ENCODE results near the gene STMND1. TPM values are rescaled to one million over a fixed set of nuclear protein-coding genes. Genes with fewer than 3 reads are reported as not detected.

Gene STMND1
- total and polyA plus RNA-seq, 2 donors = 0.05 to 0.09 TPM

- no peaks in the 10 kb centered on the region for H3K27me3 ChIP-seq (ENCODE audit: control insufficient read depth in 2 of 2, insufficient read depth in 1 of 2, low read length in 1 of 2)
- no peak for DNase-seq (ENCODE audit: low read depth in 6 of 9, low spot score in 9 of 9)
- no peak overlapping the region for H3K4me3 ChIP-seq (ENCODE audit: low read length in 2 of 2)
- 92% methylated on average over 3 of the region's 3 CpGs for WGBS
- no peaks in the 10 kb centered on the region for H3K9me3 ChIP-seq (ENCODE audit: control insufficient read depth in 2 of 2, insufficient read depth in 1 of 2, low read length in 1 of 2)
- H3K27ac ChIP-seq (ENCODE audit: low read depth in 1 of 2, low read length in 1 of 2) = no peak overlapping the region
- no peaks in the 10 kb centered on the region for H3K4me1 ChIP-seq (ENCODE audit: control insufficient read depth in 2 of 2, insufficient read depth in 2 of 2, low read length in 2 of 2)
- H3K36me3 ChIP-seq (ENCODE audit: control insufficient read depth in 2 of 2, insufficient read depth in 2 of 2, low read length in 1 of 2) = no peaks in the 10 kb centered on the region
Observed at GRCh38 chr6:17091122-17091521, 10.7 kb upstream of the STMND1 start.

- no peak overlapping the region for H3K27ac ChIP-seq (ENCODE audit: low read depth in 1 of 2, low read length in 1 of 2)
- H3K9me3 ChIP-seq (ENCODE audit: control insufficient read depth in 2 of 2, insufficient read depth in 1 of 2, low read length in 1 of 2) = no peaks in the 10 kb centered on the region
- WGBS = 54% methylated on average over 5 of the region's 5 CpGs
- H3K27me3 ChIP-seq (ENCODE audit: control insufficient read depth in 2 of 2, insufficient read depth in 1 of 2, low read length in 1 of 2) = no peaks in the 10 kb centered on the region
- no peak overlapping the region for H3K4me3 ChIP-seq (ENCODE audit: low read length in 2 of 2)
- no peak for DNase-seq (ENCODE audit: low read depth in 6 of 9, low spot score in 9 of 9)
- no peaks in the 10 kb centered on the region for H3K36me3 ChIP-seq (ENCODE audit: control insufficient read depth in 2 of 2, insufficient read depth in 2 of 2, low read length in 1 of 2)
- no peaks in the 10 kb centered on the region for H3K4me1 ChIP-seq (ENCODE audit: control insufficient read depth in 2 of 2, insufficient read depth in 2 of 2, low read length in 2 of 2)
Observed at GRCh38 chr6:17093686-17094085, 8.2 kb upstream of the STMND1 start.

GRCh38 chr6:17096096-17096495 is 5.8 kb upstream of the STMND1 start:
- DNase-seq (ENCODE audit: low read depth in 6 of 9, low spot score in 9 of 9) = no peak
- Histone ChIP-seq H3K27me3 (ENCODE audit: control insufficient read depth in 2 of 2, insufficient read depth in 1 of 2, low read length in 1 of 2) (peaks cover 3 to 8% of the 10 kb centered on the region in 2 donors), H3K36me3 (ENCODE audit: control insufficient read depth in 2 of 2, insufficient read depth in 2 of 2, low read length in 1 of 2) (no peaks in the 10 kb centered on the region), H3K9me3 (ENCODE audit: control insufficient read depth in 2 of 2, insufficient read depth in 1 of 2, low read length in 1 of 2) (no peaks in the 10 kb centered on the region), H3K4me3 (ENCODE audit: low read length in 2 of 2) (no peak overlapping the region), H3K4me1 (ENCODE audit: control insufficient read depth in 2 of 2, insufficient read depth in 2 of 2, low read length in 2 of 2) (no peaks in the 10 kb centered on the region), H3K27ac (ENCODE audit: low read depth in 1 of 2, low read length in 1 of 2) (no peak overlapping the region)
- WGBS = 93% methylated on average over 6 of the region's 6 CpGs

- H3K4me1 ChIP-seq (ENCODE audit: control insufficient read depth in 2 of 2, insufficient read depth in 2 of 2, low read length in 2 of 2) = no peaks in the 10 kb centered on the region
- no peaks in the 10 kb centered on the region for H3K36me3 ChIP-seq (ENCODE audit: control insufficient read depth in 2 of 2, insufficient read depth in 2 of 2, low read length in 1 of 2)
- H3K9me3 ChIP-seq (ENCODE audit: control insufficient read depth in 2 of 2, insufficient read depth in 1 of 2, low read length in 1 of 2) = no peaks in the 10 kb centered on the region
- H3K27me3 ChIP-seq (ENCODE audit: control insufficient read depth in 2 of 2, insufficient read depth in 1 of 2, low read length in 1 of 2) = peaks cover 8 to 13% of the 10 kb centered on the region in 2 donors
- WGBS = 97% methylated on average over 1 of the region's 1 CpG
- H3K4me3 ChIP-seq (ENCODE audit: low read length in 2 of 2) = no peak overlapping the region
- no peak for DNase-seq (ENCODE audit: low read depth in 6 of 9, low spot score in 9 of 9)
- H3K27ac ChIP-seq (ENCODE audit: low read depth in 1 of 2, low read length in 1 of 2) = no peak overlapping the region
Observed at GRCh38 chr6:17096652-17097051, 5.2 kb upstream of the STMND1 start.

- peaks cover 0 to 2% of the 10 kb centered on the region in 2 donors for H3K4me1 ChIP-seq (ENCODE audit: control insufficient read depth in 2 of 2, insufficient read depth in 2 of 2, low read length in 2 of 2)
- 93% methylated on average over 3 of the region's 3 CpGs for WGBS
- no peak for DNase-seq (ENCODE audit: low read depth in 6 of 9, low spot score in 9 of 9)
Observed at GRCh38 chr6:17097982-17098381, 3.9 kb upstream of the STMND1 start.

GRCh38 chr6:17098538-17098937 is 3.3 kb upstream of the STMND1 start:
- Histone ChIP-seq H3K4me3 (ENCODE audit: low read length in 2 of 2) (no peak overlapping the region), H3K4me1 (ENCODE audit: control insufficient read depth in 2 of 2, insufficient read depth in 2 of 2, low read length in 2 of 2) (peaks cover 0 to 2% of the 10 kb centered on the region in 2 donors), H3K9me3 (ENCODE audit: control insufficient read depth in 2 of 2, insufficient read depth in 1 of 2, low read length in 1 of 2) (no peaks in the 10 kb centered on the region), H3K27ac (ENCODE audit: low read depth in 1 of 2, low read length in 1 of 2) (no peak overlapping the region), H3K27me3 (ENCODE audit: control insufficient read depth in 2 of 2, insufficient read depth in 1 of 2, low read length in 1 of 2) (peaks cover 16 to 28% of the 10 kb centered on the region in 2 donors), H3K36me3 (ENCODE audit: control insufficient read depth in 2 of 2, insufficient read depth in 2 of 2, low read length in 1 of 2) (no peaks in the 10 kb centered on the region)
- no peak for DNase-seq (ENCODE audit: low read depth in 6 of 9, low spot score in 9 of 9)
- 89% methylated on average over 4 of the region's 4 CpGs for WGBS

More at GRCh38 chr6:17097982-17098381, 3.9 kb upstream of the STMND1 start:
- Histone ChIP-seq H3K4me3 (ENCODE audit: low read length in 2 of 2) (no peak overlapping the region), H3K9me3 (ENCODE audit: control insufficient read depth in 2 of 2, insufficient read depth in 1 of 2, low read length in 1 of 2) (no peaks in the 10 kb centered on the region), H3K36me3 (ENCODE audit: control insufficient read depth in 2 of 2, insufficient read depth in 2 of 2, low read length in 1 of 2) (no peaks in the 10 kb centered on the region), H3K27ac (ENCODE audit: low read depth in 1 of 2, low read length in 1 of 2) (no peak overlapping the region), H3K27me3 (ENCODE audit: control insufficient read depth in 2 of 2, insufficient read depth in 1 of 2, low read length in 1 of 2) (peaks cover 16 to 26% of the 10 kb centered on the region in 2 donors)

- no peaks in the 10 kb centered on the region for H3K9me3 ChIP-seq (ENCODE audit: control insufficient read depth in 2 of 2, insufficient read depth in 1 of 2, low read length in 1 of 2)
- DNase-seq (ENCODE audit: low read depth in 6 of 9, low spot score in 9 of 9) = no peak
- no peak overlapping the region for H3K4me3 ChIP-seq (ENCODE audit: low read length in 2 of 2)
- H3K36me3 ChIP-seq (ENCODE audit: control insufficient read depth in 2 of 2, insufficient read depth in 2 of 2, low read length in 1 of 2) = no peaks in the 10 kb centered on the region
- WGBS = 85% methylated on average over 5 of the region's 5 CpGs
- H3K27me3 ChIP-seq (ENCODE audit: control insufficient read depth in 2 of 2, insufficient read depth in 1 of 2, low read length in 1 of 2) = peaks cover 16 to 30% of the 10 kb centered on the region in 2 donors
- no peak overlapping the region for H3K27ac ChIP-seq (ENCODE audit: low read depth in 1 of 2, low read length in 1 of 2)
- peaks cover 0 to 2% of the 10 kb centered on the region in 2 donors for H3K4me1 ChIP-seq (ENCODE audit: control insufficient read depth in 2 of 2, insufficient read depth in 2 of 2, low read length in 2 of 2)
Observed at GRCh38 chr6:17099401-17100059, 2.3 kb upstream of the STMND1 start.

GRCh38 chr6:17100806-17101205 is 1.0 kb upstream of the STMND1 start:
- no peaks in the 10 kb centered on the region for H3K9me3 ChIP-seq (ENCODE audit: control insufficient read depth in 2 of 2, insufficient read depth in 1 of 2, low read length in 1 of 2)
- no peak for DNase-seq (ENCODE audit: low read depth in 6 of 9, low spot score in 9 of 9)
- H3K4me3 ChIP-seq (ENCODE audit: low read length in 2 of 2) = no peak overlapping the region
- WGBS = 92% methylated on average over 1 of the region's 1 CpG
- peaks cover 16 to 30% of the 10 kb centered on the region in 2 donors for H3K27me3 ChIP-seq (ENCODE audit: control insufficient read depth in 2 of 2, insufficient read depth in 1 of 2, low read length in 1 of 2)
- H3K36me3 ChIP-seq (ENCODE audit: control insufficient read depth in 2 of 2, insufficient read depth in 2 of 2, low read length in 1 of 2) = no peaks in the 10 kb centered on the region
- peaks cover 0 to 2% of the 10 kb centered on the region in 2 donors for H3K4me1 ChIP-seq (ENCODE audit: control insufficient read depth in 2 of 2, insufficient read depth in 2 of 2, low read length in 2 of 2)
- no peak overlapping the region for H3K27ac ChIP-seq (ENCODE audit: low read depth in 1 of 2, low read length in 1 of 2)

GRCh38 chr6:17102258-17102870 is 514 bp downstream of the STMND1 start:
- H3K36me3 ChIP-seq (ENCODE audit: control insufficient read depth in 2 of 2, insufficient read depth in 2 of 2, low read length in 1 of 2) = no peaks in the 10 kb centered on the region
- peaks cover 16 to 30% of the 10 kb centered on the region in 2 donors for H3K27me3 ChIP-seq (ENCODE audit: control insufficient read depth in 2 of 2, insufficient read depth in 1 of 2, low read length in 1 of 2)
- WGBS = 41% methylated on average over 23 of the region's 23 CpGs
- no peak overlapping the region for H3K4me3 ChIP-seq (ENCODE audit: low read length in 2 of 2)
- DNase-seq (ENCODE audit: low read depth in 6 of 9, low spot score in 9 of 9) = no peak
- no peaks in the 10 kb centered on the region for H3K9me3 ChIP-seq (ENCODE audit: control insufficient read depth in 2 of 2, insufficient read depth in 1 of 2, low read length in 1 of 2)
- H3K27ac ChIP-seq (ENCODE audit: low read depth in 1 of 2, low read length in 1 of 2) = no peak overlapping the region
- H3K4me1 ChIP-seq (ENCODE audit: control insufficient read depth in 2 of 2, insufficient read depth in 2 of 2, low read length in 2 of 2) = peaks cover 0 to 2% of the 10 kb centered on the region in 2 donors
